ENCODE measurements around the gene PPRC1.

The PPRC1 gene

DNA sequence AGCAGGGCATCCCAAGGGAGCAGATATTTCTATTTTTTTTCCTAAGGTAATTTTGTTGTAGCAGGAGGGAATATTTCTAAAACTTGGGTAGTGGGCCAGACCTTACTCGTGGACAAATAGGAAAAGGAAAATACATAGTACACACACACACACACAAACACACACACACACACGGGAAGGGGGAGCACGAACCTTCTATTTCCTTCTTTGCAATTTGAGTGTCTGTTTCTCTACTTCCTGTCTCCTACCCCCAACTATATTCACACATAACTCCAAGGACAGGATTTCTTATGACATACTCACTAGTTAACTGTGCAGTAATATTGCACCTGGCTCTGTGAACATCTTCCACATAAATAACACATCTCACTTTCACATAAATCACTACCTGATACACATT, 17.1 kb upstream of the PPRC1 start:
- no peak for DNase-seq
- in situ Hi-C loops (cut with HindIII; ENCODE audit: low pct_ligation_motif_present, low pct_unique_long_range_greater_than_20kb, low sequenced_read_pairs), result no loop called here

GRCh38 chr10:102116656-102117055, 16.2 kb upstream of the PPRC1 start:
- in situ Hi-C loops (cut with HindIII; ENCODE audit: low pct_ligation_motif_present, low pct_unique_long_range_greater_than_20kb, low sequenced_read_pairs), result no loop called here
- no peak for DNase-seq

DNA sequence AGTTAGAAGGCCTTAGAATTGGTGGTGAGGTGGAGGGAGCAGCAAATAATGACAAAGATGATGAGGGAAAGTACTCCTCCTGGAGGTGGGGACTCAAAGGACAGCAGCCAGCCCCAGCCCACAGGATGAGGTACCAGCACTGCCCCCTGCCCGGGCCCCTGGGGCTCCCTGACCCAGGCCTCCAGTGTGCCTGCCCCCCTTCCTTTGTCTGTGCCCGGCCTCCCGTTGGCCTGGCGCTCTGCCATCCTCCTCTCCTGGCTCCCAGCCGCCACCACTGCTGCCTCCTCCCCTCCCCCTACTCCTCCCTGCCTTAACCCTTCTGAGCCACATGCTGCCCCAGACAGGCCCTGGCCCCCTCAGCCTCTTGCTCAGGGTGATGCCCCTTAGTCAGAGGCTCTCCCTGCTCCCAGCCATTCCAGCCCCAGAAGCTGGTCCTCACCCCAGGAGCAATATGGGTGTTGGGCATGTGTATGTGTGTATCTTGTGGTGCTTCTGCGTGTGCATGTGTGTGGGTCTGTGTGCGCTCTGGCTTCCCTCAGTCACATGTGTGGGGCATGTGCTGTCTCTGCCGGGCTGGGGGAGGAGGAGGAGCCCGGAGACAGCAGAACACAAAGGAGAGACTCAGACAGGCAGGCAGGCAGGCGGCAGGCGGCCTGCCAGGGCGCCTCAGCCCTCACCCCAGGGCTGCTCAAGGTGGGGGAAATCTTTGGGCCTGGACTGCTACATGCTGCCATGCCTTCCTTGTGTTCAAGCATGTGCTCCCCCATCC, 15.3 kb upstream of the PPRC1 start:
- in situ Hi-C loops (cut with HindIII; ENCODE audit: low pct_ligation_motif_present, low pct_unique_long_range_greater_than_20kb, low sequenced_read_pairs), result no loop called here
- DNase-seq, result peak; percentile 75

- in situ Hi-C loops (cut with HindIII; ENCODE audit: low pct_ligation_motif_present, low pct_unique_long_range_greater_than_20kb, low sequenced_read_pairs), result no loop called here
- DNase-seq, result no peak
Measured at GRCh38 chr10:102118867-102119266, 14.0 kb upstream of the PPRC1 start.

GRCh38 chr10:102119417-102120141, 13.3 kb upstream of the PPRC1 start:
- DNase-seq, result peak; percentile 83
- in situ Hi-C loops (cut with HindIII; ENCODE audit: low pct_ligation_motif_present, low pct_unique_long_range_greater_than_20kb, low sequenced_read_pairs), result no loop called here

DNA sequence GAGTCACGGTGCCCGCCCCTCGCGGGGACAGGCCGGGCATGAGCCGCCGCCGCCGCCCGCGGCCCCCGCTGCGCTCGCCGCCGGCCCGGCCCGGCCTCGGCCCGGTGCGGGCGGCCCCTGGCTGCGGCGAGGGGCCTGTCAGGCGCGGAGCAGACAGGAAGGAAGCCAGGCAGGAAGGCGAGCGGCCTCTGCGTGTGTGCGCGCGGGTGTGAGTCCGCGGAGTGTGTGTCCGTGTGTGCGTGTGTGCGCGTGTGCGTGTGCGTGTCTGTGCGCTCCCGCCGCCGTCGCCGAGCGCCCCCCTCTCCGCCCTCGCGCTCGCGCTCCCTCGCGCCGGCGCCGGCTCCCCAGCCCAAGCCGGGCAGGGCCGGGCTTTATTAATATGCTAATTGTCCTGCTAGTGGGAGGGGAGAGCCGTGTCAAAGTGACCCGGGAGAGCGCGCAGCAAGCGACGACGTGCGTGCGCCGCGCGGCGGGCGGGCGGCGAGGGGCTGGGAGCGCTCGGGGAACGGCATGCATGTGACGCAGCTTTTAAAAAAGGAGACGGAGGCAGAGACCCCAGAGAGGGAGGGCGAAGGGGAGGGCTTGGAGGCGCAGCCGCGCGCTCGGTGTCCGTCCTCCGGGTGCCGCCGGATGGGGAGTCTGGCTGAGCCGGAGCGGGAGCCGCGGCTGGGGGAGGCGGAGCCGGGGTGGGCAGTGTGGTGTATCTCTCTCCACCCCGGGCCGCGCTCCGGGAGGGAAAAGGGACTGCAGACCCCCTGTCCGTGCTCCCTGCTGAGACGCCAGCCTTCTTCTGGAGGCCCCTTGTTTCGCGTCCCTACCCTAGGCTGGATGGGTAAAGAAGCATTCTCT, 12.5 kb upstream of the PPRC1 start, which contains the start of gene LDB1:
Gene LDB1, minus strand, starts transcription at position 227 of the 849 bp plus-strand sequence. CDS start 258 bp downstream, outside the sequence.
- in situ Hi-C loops (cut with HindIII; ENCODE audit: low pct_ligation_motif_present, low pct_unique_long_range_greater_than_20kb, low sequenced_read_pairs), result no loop called here
- peak; percentile 78 for DNase-seq

- peak; percentile 68 for DNase-seq
- in situ Hi-C loops (cut with HindIII; ENCODE audit: low pct_ligation_motif_present, low pct_unique_long_range_greater_than_20kb, low sequenced_read_pairs), result no loop called here
Measured at GRCh38 chr10:102120991-102121738, 11.7 kb upstream of the PPRC1 start.

DNA sequence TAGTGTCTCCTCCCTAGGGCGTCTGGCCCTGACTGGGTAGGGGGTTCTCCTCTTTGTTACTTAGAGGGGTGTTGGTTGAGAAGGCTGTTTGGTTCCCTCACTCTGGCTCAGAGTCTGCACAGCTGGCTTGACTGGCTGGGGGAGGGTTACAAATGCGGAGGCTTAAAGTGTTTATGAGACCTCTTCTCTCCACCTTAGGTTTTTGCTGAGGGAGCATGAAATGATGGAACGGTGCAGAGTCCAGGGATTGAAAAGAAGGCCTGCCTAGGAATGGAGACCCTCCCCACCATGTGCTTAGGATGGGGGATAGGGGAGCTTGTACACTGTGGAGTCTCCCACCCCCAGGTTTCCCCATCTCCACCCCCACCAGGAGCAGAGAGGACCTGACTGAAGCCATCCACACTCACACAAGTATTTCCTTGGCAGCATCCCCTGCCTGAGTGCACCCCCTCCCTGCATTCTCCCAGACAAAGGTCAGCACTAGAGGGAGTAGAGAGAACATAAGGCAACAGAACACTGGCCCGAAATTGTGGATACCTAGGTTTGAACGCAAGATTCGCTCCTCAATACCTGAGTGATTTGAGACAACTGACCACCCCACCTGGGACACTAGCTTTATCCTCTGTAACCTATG, 11.0 kb upstream of the PPRC1 start:
- no peak for DNase-seq

DNA sequence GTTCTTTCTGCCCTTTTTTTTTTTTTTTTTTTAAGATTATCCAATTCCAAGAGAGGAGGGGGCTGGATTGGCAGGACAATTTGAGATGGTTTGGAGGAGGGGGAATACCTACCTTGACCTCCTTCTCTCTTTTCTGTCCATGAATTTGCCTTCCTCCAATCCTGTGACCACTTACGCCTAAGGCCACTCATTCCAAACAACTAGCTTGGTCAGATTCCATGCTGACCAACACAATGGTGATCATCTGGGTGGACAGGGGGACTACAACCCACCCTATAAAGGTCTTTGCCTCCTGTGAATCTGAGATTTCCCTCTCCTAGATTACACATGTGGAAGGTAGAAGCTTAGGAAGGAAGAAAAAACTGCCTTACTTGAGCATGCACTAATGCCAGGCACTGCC, 10.4 kb upstream of the PPRC1 start:
- DNase-seq, result no peak
- in situ Hi-C loops (cut with HindIII; ENCODE audit: low pct_ligation_motif_present, low pct_unique_long_range_greater_than_20kb, low sequenced_read_pairs), result no loop called here

More for the DNA sequence above, 11.0 kb upstream of the PPRC1 start:
- in situ Hi-C loops (cut with HindIII; ENCODE audit: low pct_ligation_motif_present, low pct_unique_long_range_greater_than_20kb, low sequenced_read_pairs), result no loop called here

GRCh38 chr10:102123223-102123622, 9.6 kb upstream of the PPRC1 start:
- in situ Hi-C loops (cut with HindIII; ENCODE audit: low pct_ligation_motif_present, low pct_unique_long_range_greater_than_20kb, low sequenced_read_pairs), result no loop called here

DNA sequence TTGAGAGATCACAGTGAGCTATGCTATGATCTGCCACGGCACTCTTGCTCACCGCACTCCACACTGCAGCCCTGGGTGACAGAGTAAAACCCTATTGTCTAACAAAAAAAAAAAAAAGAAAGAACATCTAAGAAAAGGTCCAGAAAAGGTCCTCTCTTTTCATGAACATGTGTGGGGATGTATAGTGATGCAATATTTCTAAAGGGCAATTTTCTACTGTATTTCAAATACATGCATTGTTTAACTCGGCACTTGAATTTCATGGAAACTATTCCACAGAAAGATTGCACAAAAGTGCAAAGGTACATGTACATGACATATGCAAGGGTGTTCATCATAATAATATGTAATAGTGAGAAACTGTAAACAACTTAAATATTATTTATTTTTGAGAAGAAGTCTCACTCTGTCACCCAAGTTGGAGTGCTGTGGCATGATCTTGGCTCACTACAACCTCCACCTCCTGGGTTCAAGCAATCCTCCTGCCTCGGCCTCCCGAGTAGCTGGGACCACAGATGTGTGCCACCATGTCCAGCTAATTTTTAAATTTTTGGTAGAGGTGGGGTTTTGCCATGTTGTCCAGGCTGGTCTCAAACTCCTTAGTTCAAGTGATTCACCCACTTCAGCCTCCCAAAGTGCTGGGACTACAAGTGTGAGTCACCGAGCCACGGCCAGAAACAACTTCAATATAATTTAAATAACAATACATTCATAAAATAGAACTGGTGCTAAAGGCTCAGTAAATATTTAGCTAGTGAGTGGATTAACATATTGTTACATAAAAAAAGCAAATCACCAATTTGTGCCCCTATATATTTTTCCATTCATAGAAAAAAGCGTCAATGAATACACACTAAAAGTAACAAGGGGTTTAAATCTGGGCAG, 1.3 kb upstream of the PPRC1 start:
- in situ Hi-C loops (cut with HindIII; ENCODE audit: low pct_ligation_motif_present, low pct_unique_long_range_greater_than_20kb, low sequenced_read_pairs), result no loop called here
- DNase-seq, result peak; percentile 45

More at GRCh38 chr10:102123223-102123622, 9.6 kb upstream of the PPRC1 start:
- no peak for DNase-seq

- no peak for DNase-seq
- in situ Hi-C loops (cut with HindIII; ENCODE audit: low pct_ligation_motif_present, low pct_unique_long_range_greater_than_20kb, low sequenced_read_pairs), result no loop called here
Measured at GRCh38 chr10:102132193-102132562, 662 bp upstream of the PPRC1 start.

- in situ Hi-C loops (cut with HindIII; ENCODE audit: low pct_ligation_motif_present, low pct_unique_long_range_greater_than_20kb, low sequenced_read_pairs), result no loop called here
- DNase-seq, result peak; percentile 71
Measured at GRCh38 chr10:102133373-102134195, 744 bp downstream of the PPRC1 start.

GRCh38 chr10:102134416-102134815, 1.6 kb downstream of the PPRC1 start:
- in situ Hi-C loops (cut with HindIII; ENCODE audit: low pct_ligation_motif_present, low pct_unique_long_range_greater_than_20kb, low sequenced_read_pairs), result no loop called here

GRCh38 chr10:102135956-102136526, 3.2 kb downstream of the PPRC1 start:
- in situ Hi-C loops (cut with HindIII; ENCODE audit: low pct_ligation_motif_present, low pct_unique_long_range_greater_than_20kb, low sequenced_read_pairs), result no loop called here

More at GRCh38 chr10:102134416-102134815, 1.6 kb downstream of the PPRC1 start:
- DNase-seq, result no peak

More at GRCh38 chr10:102135956-102136526, 3.2 kb downstream of the PPRC1 start:
- no peak for DNase-seq
